Breast epithelium (tissue), 4 donors: ENCODE results near the gene RABAC1. TPM values are rescaled to one million over a fixed set of nuclear protein-coding genes. Genes with fewer than 3 reads are reported as not detected.

Experiments
- DNase-seq, 2 donors: peaks; one replicate each; pipeline ENCODE4 v3.0.0-alpha.2; 2019; ENCODE audit warnings: low spot score in 2 of 2
- H3K27ac ChIP-seq, 2 donors: fragments of 200-600 bp; sonication (generic) in 1 of 2; one replicate each; pipeline ENCODE4 v1.5.1; 2016 to 2019; ENCODE audit warnings: mild to moderate bottlenecking in 1 of 2
- H3K27me3 ChIP-seq, 2 donors: fragments of 200-600 bp; sonication (generic) in 1 of 2; one replicate each; pipeline versions ENCODE4 v1.5.1 to v1.6.0; 2017 to 2019; ENCODE audit warnings: control low read depth in 1 of 2, mild to moderate bottlenecking in 1 of 2
- H3K36me3 ChIP-seq: fragments of 200-600 bp; one replicate; pipeline ENCODE4 v1.5.1; 2019
- H3K4me1 ChIP-seq, 2 donors: fragments of 200-600 bp; sonication (generic); one replicate each; pipeline ENCODE4 v1.5.1; 2016 to 2019; ENCODE audit warnings: control low read depth in 1 of 2
- H3K4me3 ChIP-seq, 3 donors: fragments of 200-600 bp; sonication (generic); 1 replicate in 2 of 3; 2 replicates in 1 of 3; pipeline ENCODE4 v1.5.1; 2016 to 2019; ENCODE audit warnings: mild to moderate bottlenecking in 3 of 3, moderate library complexity in 2 of 3
- H3K9me3 ChIP-seq, 2 donors: fragments of 200-600 bp; sonication (generic) in 1 of 2; one replicate each; pipeline ENCODE4 v1.5.1; 2016 to 2019; ENCODE audit warnings: control low read depth in 1 of 2
- CTCF ChIP-seq, 3 donors: fragments of 450-650 bp; IDR thresholded peaks; one replicate each; pipeline ENCODE4 v1.5.1; 2016 to 2017; ENCODE audit warnings: antibody characterized with exemption in 3 of 3, mild to moderate bottlenecking in 3 of 3, moderate library complexity in 3 of 3
- POLR2A ChIP-seq: fragments of 450-650 bp; IDR thresholded peaks from one replicate; pipeline ENCODE4 v1.6.1; 2016; ENCODE audit warnings: antibody characterized with exemption, mild to moderate bottlenecking, moderate library complexity
- POLR2AphosphoS5 ChIP-seq, 3 donors: sonication (generic); formaldehyde crosslinking; IDR thresholded peaks; one replicate each; pipeline ENCODE4 v1.6.1; 2017; ENCODE audit warnings: antibody characterized with exemption in 3 of 3
- intact Hi-C: fragments of 100-400 bp; cut with DNase I; formaldehyde crosslinking; loops from one replicate; pipeline ENCODE4 v1.15.1; 2023; ENCODE audit warnings: low total_unique reads
- total RNA-seq, 3 donors: library from RNA; depleted of rRNA; stranded (reverse); fragments of >200 nt; gene quantifications; one replicate each; pipeline ENCODE4 v1.1.0, GENCODE V29; 2016

Gene RABAC1
- total RNA-seq, 3 donors from 2014 or later = 150 to 190 (median 153) TPM

DNA sequence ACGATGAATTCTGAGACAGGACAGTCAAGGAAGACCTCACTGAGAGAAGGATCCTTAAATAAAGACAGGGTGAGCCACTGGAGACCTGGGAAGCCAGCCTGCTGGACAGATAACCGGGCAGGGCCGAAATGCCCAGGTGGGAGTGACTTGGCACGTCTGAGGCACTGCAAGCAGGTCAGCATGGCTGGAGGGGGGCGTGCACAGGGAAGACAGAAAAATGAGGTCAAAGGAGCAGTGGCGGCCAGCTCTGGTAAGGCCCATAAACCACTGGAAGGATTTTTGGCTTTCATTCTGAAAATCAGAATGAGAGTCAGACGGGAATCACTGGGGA is 40.7 kb upstream of the RABAC1 start:
- intact Hi-C loops = no loop called here
- peaks cover 0 to 87% of the 10 kb centered on the region in 2 donors for H3K27me3 ChIP-seq

DNA sequence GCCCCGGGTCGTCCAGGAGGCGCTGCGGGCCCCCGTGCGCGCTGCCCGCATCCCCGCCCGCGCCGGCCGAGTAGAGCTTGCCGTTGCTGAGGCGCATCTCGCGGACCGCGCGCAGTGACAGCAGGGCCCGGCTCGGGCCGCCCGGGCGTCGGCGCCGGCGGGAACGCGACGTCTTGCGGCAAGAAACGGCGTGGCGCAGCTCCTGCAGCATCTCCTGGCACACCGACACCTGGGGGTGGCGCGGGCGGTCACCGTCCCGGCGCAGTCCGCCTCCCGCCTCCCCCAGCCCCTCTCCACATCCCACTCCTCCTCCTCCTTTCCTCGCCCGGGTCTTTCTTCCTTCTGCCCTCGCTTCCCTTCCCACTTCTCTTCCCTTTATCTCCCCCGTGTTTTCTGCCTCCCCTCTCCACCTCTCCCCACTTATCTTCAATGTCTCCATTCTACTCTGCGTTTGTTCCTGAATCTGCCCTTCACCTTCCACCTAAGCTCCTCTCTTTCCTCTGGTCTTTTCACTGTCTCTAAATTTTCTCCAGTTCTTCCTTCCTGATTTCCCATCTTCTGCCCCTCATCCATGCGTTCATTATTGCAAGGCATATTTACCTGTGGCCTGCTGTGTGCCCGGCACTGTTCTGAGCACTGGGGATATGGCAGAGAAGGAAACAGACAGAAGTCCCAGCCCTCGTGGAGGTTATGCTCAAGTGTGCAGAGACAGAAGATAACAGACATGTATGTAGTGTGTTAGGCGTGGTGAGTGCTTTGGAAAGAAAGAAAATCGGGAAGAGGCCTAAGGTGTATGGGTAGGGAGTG is 40.2 kb upstream of the RABAC1 start:
- no peaks in the 10 kb centered on the region for H3K36me3 ChIP-seq
- no peak overlapping the region for H3K27ac ChIP-seq
- TF ChIP-seq CTCF (IDR thresholded peaks at IDR 0.05) = no peak
- TF ChIP-seq POLR2AphosphoS5 (IDR thresholded peaks at IDR 0.05) = no peak
- no peak for TF ChIP-seq POLR2A
- DNase-seq = no peak
- intact Hi-C loops = no loop called here
- no peaks in the 10 kb centered on the region for H3K9me3 ChIP-seq
- H3K4me3 ChIP-seq = peak overlapping the region in 1 of 3 donors; percentile 51
- H3K4me1 ChIP-seq = no peaks in the 10 kb centered on the region
- peaks cover under 1 to 91% of the 10 kb centered on the region in 2 donors for H3K27me3 ChIP-seq

More for the DNA sequence above, 40.7 kb upstream of the RABAC1 start:
- Histone ChIP-seq H3K27ac (no peak overlapping the region), H3K36me3 (no peaks in the 10 kb centered on the region), H3K4me3 (no peak overlapping the region), H3K9me3 (no peaks in the 10 kb centered on the region), H3K4me1 (no peaks in the 10 kb centered on the region)
- DNase-seq = no peak
- no peak for TF ChIP-seq POLR2A
- no peak for TF ChIP-seq CTCF (IDR thresholded peaks at IDR 0.05)
- TF ChIP-seq POLR2AphosphoS5 (IDR thresholded peaks at IDR 0.05) = no peak

DNA sequence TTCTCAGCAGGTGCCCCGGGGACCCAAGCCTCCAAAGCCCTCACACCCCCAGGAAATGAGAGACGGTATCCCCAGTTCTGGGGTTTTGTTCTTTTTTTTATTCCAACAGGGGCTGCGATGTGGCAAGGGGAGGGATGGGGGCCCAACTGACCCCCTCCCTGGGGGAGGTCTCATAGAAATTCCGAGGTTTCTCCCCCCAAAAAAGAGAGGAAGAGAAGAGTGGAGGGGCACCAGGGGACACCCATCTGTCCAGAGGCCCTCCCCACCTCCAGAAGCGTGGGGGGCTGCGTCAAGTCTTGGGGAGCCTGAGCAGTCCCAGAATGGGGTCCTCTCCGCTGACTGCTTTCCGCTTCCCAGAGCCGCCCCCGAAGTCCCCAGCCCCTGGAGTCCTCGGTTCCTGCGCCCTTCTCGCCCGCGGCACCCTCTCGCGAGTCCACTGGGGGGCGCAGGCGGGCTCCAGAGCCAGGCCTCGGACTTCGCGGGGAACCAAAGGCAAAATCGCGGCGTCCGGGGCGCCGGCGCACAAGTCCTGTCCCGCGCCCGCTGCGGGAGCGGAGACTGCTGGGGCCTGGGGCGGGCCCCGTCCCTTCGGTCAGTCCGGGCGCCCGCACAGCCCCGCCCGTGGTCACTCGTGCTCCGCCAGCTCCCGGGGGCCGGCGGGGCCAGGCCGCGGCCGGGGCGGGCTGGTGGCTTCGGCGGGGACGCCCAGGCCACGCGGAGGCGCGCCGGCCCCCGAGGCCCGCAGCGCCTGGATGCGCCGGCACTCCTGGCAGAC is 39.3 kb upstream of the RABAC1 start:
- no peaks in the 10 kb centered on the region for H3K9me3 ChIP-seq
- H3K4me1 ChIP-seq = no peaks in the 10 kb centered on the region
- intact Hi-C loops = no loop called here
- H3K27me3 ChIP-seq = peaks cover 7 to 91% of the 10 kb centered on the region in 2 donors
- H3K36me3 ChIP-seq = no peaks in the 10 kb centered on the region
- peak in 1 of 3 donors; percentile 23 for TF ChIP-seq CTCF (IDR thresholded peaks at IDR 0.05)
- TF ChIP-seq POLR2A = no peak
- no peak for TF ChIP-seq POLR2AphosphoS5 (IDR thresholded peaks at IDR 0.05)
- peak overlapping the region in 1 of 3 donors; percentile 51 for H3K4me3 ChIP-seq
- no peak overlapping the region for H3K27ac ChIP-seq
- DNase-seq = no peak

- TF ChIP-seq POLR2A = no peak
- TF ChIP-seq POLR2AphosphoS5 (IDR thresholded peaks at IDR 0.05) = no peak
- TF ChIP-seq CTCF (IDR thresholded peaks at IDR 0.05) = no peak
- Histone ChIP-seq H3K9me3 (no peaks in the 10 kb centered on the region), H3K27ac (no peak overlapping the region), H3K27me3 (peaks cover 7 to 91% of the 10 kb centered on the region in 2 donors), H3K4me3 (no peak overlapping the region), H3K36me3 (no peaks in the 10 kb centered on the region), H3K4me1 (no peaks in the 10 kb centered on the region)
- intact Hi-C loops = no loop called here
- DNase-seq = no peak
Measured at GRCh38 chr19:41997851-41998229, 38.7 kb upstream of the RABAC1 start.
